OCI-LY3 (cell line): ENCODE results near the gene EXD2.
A peak's percentile ranks its signal among the peaks of the same experiment; 100 is the strongest.

Experiments used
- H2AFZ ChIP-seq: fragments of 200-600, 300-600 bp; shearing (Covaris generic); 2 replicates; pipeline ENCODE4 v1.6.0; 2014; ENCODE audit warnings: antibody characterized with exemption, low read depth, low read length
- H3K27ac ChIP-seq: fragments of 200-600, 300-600 bp; sonication (generic); 2 replicates; pipeline ENCODE4 v1.5.1; 2014; ENCODE audit warnings: mild to moderate bottlenecking, low read length, moderate library complexity, mixed read lengths
- H3K27me3 ChIP-seq: fragments of 200-600, 300-600 bp; sonication (generic); 2 replicates; pipeline ENCODE4 v1.6.1; 2014; ENCODE audit warnings: low read depth, low read length, mixed read lengths
- H3K36me3 ChIP-seq: fragments of 200-600, 300-600 bp; sonication (generic); replicated peaks from 2 replicates; pipeline ENCODE3; 2014; ENCODE audit warnings: low read depth, low read length, mixed read lengths
- H3K4me1 ChIP-seq: fragments of 300-600, 200-600 bp; sonication (generic); 2 replicates; pipeline ENCODE4 v1.6.1; 2014; ENCODE audit warnings: low read length, mixed read lengths
- H3K4me2 ChIP-seq: fragments of 200-600, 300-600 bp; sonication (generic); 2 replicates; pipeline ENCODE4 v1.6.1; 2014; ENCODE audit warnings: low read length, mixed read lengths
- H3K4me3 ChIP-seq: fragments of 300-600, 200-600 bp; sonication (generic); 2 replicates; pipeline ENCODE4 v1.5.1; 2014; ENCODE audit warnings: antibody characterized with exemption, mild to moderate bottlenecking, low read length, moderate library complexity
- H3K79me2 ChIP-seq: fragments of 300-600, 200-600 bp; shearing (Covaris generic); 2 replicates; pipeline ENCODE4 v1.6.1; 2014; ENCODE audit warnings: mild to moderate bottlenecking, low read length, mixed read lengths
- H3K9ac ChIP-seq: fragments of 300-600, 200-600 bp; shearing (Covaris generic); 2 replicates; pipeline ENCODE4 v1.6.0; 2014; ENCODE audit warnings: mild to moderate bottlenecking, low read length, moderate library complexity
- H3K9me3 ChIP-seq: fragments of 200-600, 300-600 bp; shearing (Covaris generic); 2 replicates; pipeline ENCODE4 v1.6.1; 2014; ENCODE audit warnings: low read length, mixed read lengths; ENCODE audit not compliant: insufficient read depth
- H4K20me1 ChIP-seq: fragments of 200-600, 300-600 bp; sonication (generic); 2 replicates; pipeline ENCODE4 v1.6.1; 2016; ENCODE audit warnings: low read length, mixed read lengths; ENCODE audit not compliant: insufficient read depth
- EZH2phosphoT487 ChIP-seq: fragments of 200-600 bp; shearing (Covaris generic); IDR thresholded peaks from 2 replicates; pipeline ENCODE4 v1.6.1; 2018; ENCODE audit warnings: antibody characterized with exemption, mixed run types, low read depth
- TF ChIP-seq, protein P1 (sequence below): fragments of 200-600, 300-600 bp; sonication (generic); IDR thresholded peaks from 2 replicates; pipeline ENCODE4 v1.5.1; 2014; ENCODE audit warnings: antibody characterized with exemption, low read length, low read depth

Gene EXD2, protein sequence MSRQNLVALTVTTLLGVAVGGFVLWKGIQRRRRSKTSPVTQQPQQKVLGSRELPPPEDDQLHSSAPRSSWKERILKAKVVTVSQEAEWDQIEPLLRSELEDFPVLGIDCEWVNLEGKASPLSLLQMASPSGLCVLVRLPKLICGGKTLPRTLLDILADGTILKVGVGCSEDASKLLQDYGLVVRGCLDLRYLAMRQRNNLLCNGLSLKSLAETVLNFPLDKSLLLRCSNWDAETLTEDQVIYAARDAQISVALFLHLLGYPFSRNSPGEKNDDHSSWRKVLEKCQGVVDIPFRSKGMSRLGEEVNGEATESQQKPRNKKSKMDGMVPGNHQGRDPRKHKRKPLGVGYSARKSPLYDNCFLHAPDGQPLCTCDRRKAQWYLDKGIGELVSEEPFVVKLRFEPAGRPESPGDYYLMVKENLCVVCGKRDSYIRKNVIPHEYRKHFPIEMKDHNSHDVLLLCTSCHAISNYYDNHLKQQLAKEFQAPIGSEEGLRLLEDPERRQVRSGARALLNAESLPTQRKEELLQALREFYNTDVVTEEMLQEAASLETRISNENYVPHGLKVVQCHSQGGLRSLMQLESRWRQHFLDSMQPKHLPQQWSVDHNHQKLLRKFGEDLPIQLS

DNA sequence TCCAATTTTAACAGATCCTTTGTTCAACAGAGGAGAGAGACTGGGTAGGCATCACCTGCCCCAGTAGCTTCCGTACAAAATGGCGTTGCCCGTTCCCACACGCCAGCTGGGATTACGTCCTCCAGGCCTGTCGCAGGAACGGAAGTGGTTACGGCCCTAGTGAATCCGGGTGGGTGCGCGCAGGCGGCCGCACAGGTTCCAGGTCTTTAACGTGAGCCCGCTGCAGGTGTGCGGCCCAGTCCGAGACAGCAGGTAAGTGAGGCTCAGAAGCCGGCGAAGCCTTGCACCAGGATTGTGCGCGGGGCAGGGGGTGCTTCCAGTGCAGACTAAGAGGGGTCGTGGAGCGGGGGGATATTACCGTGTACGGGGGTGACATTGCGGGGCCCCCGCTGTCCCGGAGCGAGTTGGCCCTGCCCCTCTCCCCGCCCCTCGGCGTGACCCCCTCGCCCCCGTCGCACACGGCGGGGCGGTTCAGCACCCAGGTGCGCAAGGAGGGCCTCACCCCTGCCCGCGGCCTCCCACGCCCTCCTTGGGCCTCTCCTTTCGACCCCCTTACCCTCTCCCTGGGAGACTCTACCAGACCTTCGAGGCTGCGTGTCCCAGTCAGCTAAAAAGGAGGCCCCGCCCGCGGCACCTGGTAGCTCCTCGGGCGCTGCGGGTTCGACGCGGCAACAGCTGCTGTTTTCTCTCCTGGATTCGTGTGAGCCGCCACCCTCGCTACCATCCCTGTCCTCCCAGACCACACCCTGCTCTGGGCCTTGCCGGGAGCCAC is at the start of gene EXD2:
EXD2 (plus strand) TSS at position 159 of the 772 bp plus-strand sequence. CDS start 17,973 bp downstream, outside the sequence.
- Histone ChIP-seq H3K4me1 (peaks cover 7% of the 10 kb centered on the region), H3K4me3 (peak within 1 kb of the TSS; percentile 84), H2AFZ (peak within 1 kb of the TSS; percentile 93), H3K79me2 (0 out of 2 replicates have a peak, but pooled peaks cover 4% of the 10 kb centered on the region), H3K9ac (peak within 1 kb of the TSS; percentile 60), H3K4me2 (peak within 1 kb of the TSS; percentile 84), H3K36me3 (no peaks in the 10 kb centered on the region), H3K27ac (no peak within 1 kb of the TSS), H4K20me1 (no peaks in the 10 kb centered on the region), H3K9me3 (no peaks in the 10 kb centered on the region), H3K27me3 (no peaks in the 10 kb centered on the region; the same call in 1 of the 2 replicates)
- TF ChIP-seq, protein P1, sequence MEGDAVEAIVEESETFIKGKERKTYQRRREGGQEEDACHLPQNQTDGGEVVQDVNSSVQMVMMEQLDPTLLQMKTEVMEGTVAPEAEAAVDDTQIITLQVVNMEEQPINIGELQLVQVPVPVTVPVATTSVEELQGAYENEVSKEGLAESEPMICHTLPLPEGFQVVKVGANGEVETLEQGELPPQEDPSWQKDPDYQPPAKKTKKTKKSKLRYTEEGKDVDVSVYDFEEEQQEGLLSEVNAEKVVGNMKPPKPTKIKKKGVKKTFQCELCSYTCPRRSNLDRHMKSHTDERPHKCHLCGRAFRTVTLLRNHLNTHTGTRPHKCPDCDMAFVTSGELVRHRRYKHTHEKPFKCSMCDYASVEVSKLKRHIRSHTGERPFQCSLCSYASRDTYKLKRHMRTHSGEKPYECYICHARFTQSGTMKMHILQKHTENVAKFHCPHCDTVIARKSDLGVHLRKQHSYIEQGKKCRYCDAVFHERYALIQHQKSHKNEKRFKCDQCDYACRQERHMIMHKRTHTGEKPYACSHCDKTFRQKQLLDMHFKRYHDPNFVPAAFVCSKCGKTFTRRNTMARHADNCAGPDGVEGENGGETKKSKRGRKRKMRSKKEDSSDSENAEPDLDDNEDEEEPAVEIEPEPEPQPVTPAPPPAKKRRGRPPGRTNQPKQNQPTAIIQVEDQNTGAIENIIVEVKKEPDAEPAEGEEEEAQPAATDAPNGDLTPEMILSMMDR, result no peak
- TF ChIP-seq EZH2phosphoT487, result no peak

- no peak overlapping the region for H3K4me2 ChIP-seq
- no peak overlapping the region for H3K9ac ChIP-seq
- peaks cover 42% of the 10 kb centered on the region for H4K20me1 ChIP-seq
- no peak overlapping the region for H3K4me3 ChIP-seq
- H2AFZ ChIP-seq, result no peak overlapping the region
- peaks cover 12% of the 10 kb centered on the region for H3K4me1 ChIP-seq
- peaks cover 8% of the 10 kb centered on the region for H3K36me3 ChIP-seq
- no peak overlapping the region for H3K27ac ChIP-seq
- peaks cover 39% of the 10 kb centered on the region for H3K79me2 ChIP-seq
- no peaks in the 10 kb centered on the region for H3K27me3 ChIP-seq
- H3K9me3 ChIP-seq, result no peaks in the 10 kb centered on the region
- TF ChIP-seq, protein P1, result no peak
- no peak for TF ChIP-seq EZH2phosphoT487
Measured at GRCh38 chr14:69141550-69141949, 49.7 kb upstream of the EXD2 start.

DNA sequence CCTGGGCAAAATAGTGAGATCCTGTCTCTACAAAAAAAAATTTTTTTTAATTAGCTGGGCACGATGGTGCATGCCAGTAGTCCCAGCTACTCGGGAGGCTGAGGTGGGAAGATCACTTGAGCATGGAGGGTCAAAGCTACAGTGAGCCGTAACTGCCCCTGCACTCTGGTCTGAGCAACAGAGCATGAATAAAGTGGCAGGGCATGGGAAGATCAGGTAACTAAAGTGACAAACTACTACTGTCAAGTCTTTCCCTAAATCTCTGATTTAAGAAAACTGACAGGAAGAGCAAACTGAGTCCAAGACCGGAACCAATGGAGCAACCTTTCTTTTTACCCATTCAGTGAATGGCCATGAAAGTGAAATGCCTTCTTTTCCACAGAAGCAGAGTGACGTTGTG is 49.2 kb upstream of the EXD2 start:
- Histone ChIP-seq H3K9ac (no peak overlapping the region), H3K79me2 (peaks cover 42% of the 10 kb centered on the region), H3K27ac (no peak overlapping the region), H4K20me1 (peaks cover 45% of the 10 kb centered on the region), H3K4me2 (no peak overlapping the region), H3K4me1 (peaks cover 12% of the 10 kb centered on the region), H3K36me3 (peaks cover 8% of the 10 kb centered on the region), H2AFZ (no peak overlapping the region), H3K27me3 (no peaks in the 10 kb centered on the region), H3K9me3 (no peaks in the 10 kb centered on the region), H3K4me3 (no peak overlapping the region)
- no peak for TF ChIP-seq EZH2phosphoT487
- TF ChIP-seq, protein P1, result no peak
